BE2C (cell line): ENCODE data around the gene NALCN.

ENCODE experiments used
- DNase-seq: peaks from one replicate; pipeline ENCODE4 v3.0.0-alpha.2; 2020
- H3K27me3 ChIP-seq: fragments of 250-450 bp; sonication (Bioruptor Pico); 2 replicates; pipeline ENCODE4 v1.5.1; 2020; ENCODE audit warnings: mild to moderate bottlenecking
- H3K36me3 ChIP-seq: fragments of 250-450 bp; sonication (Bioruptor Pico); 2 replicates; pipeline ENCODE4 v1.5.1; 2020; ENCODE audit warnings: mild to moderate bottlenecking
- H3K4me1 ChIP-seq: fragments of 250-450 bp; sonication (Bioruptor Pico); 2 replicates; pipeline ENCODE4 v1.5.1; 2020
- H3K4me3 ChIP-seq: 2 replicates; pipeline ENCODE4 v1.5.1; 2011; ENCODE audit warnings: low read depth, low read length
- H3K9me3 ChIP-seq: fragments of 250-450 bp; sonication (Bioruptor Pico); 2 replicates; pipeline ENCODE4 v1.5.1; 2020
- CTCF ChIP-seq: IDR thresholded peaks from 2 replicates; pipeline ENCODE4 v1.5.1; 2012; ENCODE audit warnings: mild to moderate bottlenecking, low read depth, low read length

Gene NALCN

GRCh38 chr13:101289764-101290163 lies 126.5 kb downstream of the NALCN start:
- H3K4me1 ChIP-seq: no peaks in the 10 kb centered on the region
- no peaks in the 10 kb centered on the region for H3K9me3 ChIP-seq
- DNase-seq: peak; percentile 70
- no peak overlapping the region for H3K4me3 ChIP-seq
- no peak for TF ChIP-seq CTCF
- peaks cover 4% of the 10 kb centered on the region for H3K27me3 ChIP-seq
- H3K36me3 ChIP-seq: no peaks in the 10 kb centered on the region

DNA sequence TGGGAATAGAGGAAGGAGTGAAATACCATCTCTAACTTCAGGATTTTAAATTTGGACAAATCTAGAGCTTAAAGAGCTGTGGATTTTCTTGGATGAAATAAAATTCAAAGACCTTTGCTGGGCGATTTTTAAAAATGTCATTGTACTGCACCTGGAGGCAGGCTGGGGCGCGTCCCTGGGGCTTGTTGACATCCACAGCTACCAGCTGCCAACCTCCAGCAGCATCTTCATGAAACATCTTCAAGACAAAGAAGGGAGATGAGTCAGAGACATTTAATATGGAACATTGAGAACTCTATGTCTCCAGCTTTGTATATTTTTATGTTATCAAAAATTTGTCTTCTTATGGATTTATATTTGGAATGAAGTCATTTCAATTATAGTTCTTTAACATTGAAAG lies 132.5 kb downstream of the NALCN start:
- H3K27me3 ChIP-seq: peaks cover 4% of the 10 kb centered on the region; the same call in 1 of the 2 replicates
- no peaks in the 10 kb centered on the region for H3K36me3 ChIP-seq
- no peak for TF ChIP-seq CTCF
- H3K9me3 ChIP-seq: no peaks in the 10 kb centered on the region
- no peaks in the 10 kb centered on the region for H3K4me1 ChIP-seq
- DNase-seq: no peak
- no peak overlapping the region for H3K4me3 ChIP-seq

- H3K27me3 ChIP-seq: no peaks in the 10 kb centered on the region
- no peak overlapping the region for H3K4me3 ChIP-seq
- DNase-seq: no peak
- H3K4me1 ChIP-seq: no peaks in the 10 kb centered on the region
- no peaks in the 10 kb centered on the region for H3K36me3 ChIP-seq
- TF ChIP-seq CTCF: no peak
- H3K9me3 ChIP-seq: no peaks in the 10 kb centered on the region
Measured at GRCh38 chr13:101272886-101273285, 143.4 kb downstream of the NALCN start.

DNA sequence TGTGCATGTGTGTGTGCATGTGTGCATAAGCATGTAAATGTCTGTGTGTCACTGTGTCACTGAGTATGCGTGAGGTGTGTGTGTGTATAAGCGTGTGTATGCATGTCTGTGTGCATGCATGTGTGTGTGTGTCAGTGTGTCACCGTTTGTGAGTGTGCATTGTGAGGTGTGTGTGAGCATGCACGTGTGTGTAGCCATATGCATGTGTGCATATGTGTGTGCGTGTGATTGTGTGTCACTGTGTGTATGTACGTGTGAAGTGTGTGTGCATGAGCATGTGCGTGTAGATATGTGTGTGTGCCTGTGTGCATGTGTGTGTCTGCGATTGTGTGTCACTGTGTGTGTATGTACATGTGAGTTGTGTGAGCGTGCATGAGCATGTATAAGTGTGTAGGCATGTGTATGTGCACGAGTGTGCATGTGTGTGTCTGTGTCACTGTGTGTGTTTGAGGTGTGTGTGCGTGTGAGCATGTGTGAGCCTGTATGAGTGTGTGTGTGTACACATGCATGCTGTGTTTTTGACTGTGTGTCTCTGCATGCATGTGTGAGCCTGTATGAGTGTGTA lies 144.5 kb downstream of the NALCN start:
- Histone ChIP-seq H3K27me3 (no peaks in the 10 kb centered on the region), H3K9me3 (no peaks in the 10 kb centered on the region), H3K4me1 (no peaks in the 10 kb centered on the region), H3K36me3 (no peaks in the 10 kb centered on the region), H3K4me3 (no peak overlapping the region)
- TF ChIP-seq CTCF: no peak
- no peak for DNase-seq

DNA sequence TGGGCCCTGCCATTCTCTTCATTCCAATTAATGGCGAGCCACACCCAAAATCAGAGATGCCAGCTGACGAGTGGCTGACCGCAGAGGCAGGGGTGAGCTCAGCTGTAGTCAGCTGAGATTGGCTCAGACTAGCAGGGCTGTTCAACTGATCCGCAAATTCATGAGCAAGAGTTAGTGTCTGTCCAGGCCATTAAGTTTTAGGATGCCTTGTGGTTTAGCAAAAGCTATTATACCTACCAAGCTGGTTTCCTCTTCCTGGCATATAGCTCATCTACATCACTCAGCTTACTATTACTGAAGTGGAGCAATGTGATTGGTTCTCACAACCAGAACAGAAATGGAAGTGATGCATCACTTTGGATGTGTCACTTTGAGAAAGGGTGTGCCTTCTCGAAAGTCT lies 148.7 kb downstream of the NALCN start:
- no peak for TF ChIP-seq CTCF
- H3K27me3 ChIP-seq: no peaks in the 10 kb centered on the region

GRCh38 chr13:101265934-101266333 lies 150.4 kb downstream of the NALCN start:
- no peak overlapping the region for H3K4me3 ChIP-seq
- no peaks in the 10 kb centered on the region for H3K4me1 ChIP-seq
- DNase-seq: no peak
- TF ChIP-seq CTCF: no peak
- H3K9me3 ChIP-seq: no peaks in the 10 kb centered on the region
- H3K36me3 ChIP-seq: no peaks in the 10 kb centered on the region
- H3K27me3 ChIP-seq: no peaks in the 10 kb centered on the region

More for the DNA sequence above, 148.7 kb downstream of the NALCN start:
- Histone ChIP-seq H3K9me3 (no peaks in the 10 kb centered on the region), H3K4me1 (no peaks in the 10 kb centered on the region), H3K4me3 (no peak overlapping the region), H3K36me3 (no peaks in the 10 kb centered on the region)
- DNase-seq: no peak
